Activated effector memory CD4-positive, alpha-beta T cell treated with anti-CD3 and anti-CD28 coated beads, Interleukin-2, amount 50 U/mL, for 16 hours (primary cell): ENCODE data around the gene NKAIN2.

Experiments used
- DNase-seq: peaks from one replicate; pipeline ENCODE4 v3.0.0-alpha.2; 2020

NKAIN2 gene

DNA sequence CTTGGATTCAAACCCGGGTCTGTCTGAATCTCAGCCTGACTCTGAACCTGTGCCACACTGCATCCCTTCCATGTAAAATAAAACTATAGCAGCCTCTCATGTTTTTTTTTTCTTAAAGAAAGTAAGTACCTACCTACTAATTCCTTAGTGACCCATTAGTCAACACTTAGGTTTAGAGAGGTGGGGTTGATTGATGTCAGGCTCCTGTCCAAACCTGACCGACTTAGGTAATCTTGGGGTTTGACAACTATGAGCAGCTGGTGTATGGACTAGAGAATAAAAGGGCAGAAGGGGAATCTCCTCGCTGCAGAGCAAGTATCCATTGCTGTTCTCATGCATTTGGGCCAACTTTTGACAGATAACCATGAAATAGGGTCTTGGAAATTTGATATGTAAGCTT is 6.5 kb downstream of the NKAIN2 start:
- no peak for DNase-seq

DNA sequence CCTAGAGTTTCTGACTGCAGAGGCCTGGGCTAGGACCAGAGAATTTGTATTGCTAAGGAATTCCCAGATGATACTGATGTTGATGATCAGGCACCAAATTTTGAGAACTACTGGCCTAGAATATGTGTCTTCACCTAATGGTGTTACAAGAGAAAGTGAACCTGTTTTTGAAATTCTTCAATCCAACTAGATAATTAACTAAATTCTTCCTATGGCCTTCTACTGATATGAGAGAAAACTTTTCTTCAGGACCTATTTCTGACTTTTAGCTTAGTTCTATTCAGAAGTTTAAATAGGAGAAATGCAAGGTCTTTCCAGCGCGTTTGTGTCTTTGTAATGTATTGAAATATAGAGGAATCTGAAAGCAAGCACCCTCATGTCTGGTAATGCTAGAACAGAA is 7.3 kb downstream of the NKAIN2 start:
- DNase-seq = no peak

DNA sequence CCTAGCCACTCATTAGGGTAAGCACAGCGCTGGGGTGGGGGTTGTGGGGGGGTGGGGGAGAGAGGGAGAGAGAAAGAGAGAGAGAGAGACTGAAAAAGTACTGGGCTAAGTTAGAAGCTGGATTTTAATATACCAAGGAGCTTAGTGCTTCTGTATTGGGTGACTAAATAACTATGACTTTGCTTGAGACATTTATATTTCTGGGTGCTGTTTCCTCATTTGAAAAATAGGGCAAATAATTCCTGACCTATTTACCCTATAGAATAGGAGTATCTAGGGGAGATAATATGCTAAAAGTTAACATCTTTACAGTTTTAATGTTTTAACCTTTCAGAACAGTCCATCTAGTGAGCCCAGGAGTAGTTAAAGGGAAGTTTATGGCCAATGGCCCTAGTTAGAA is 7.7 kb downstream of the NKAIN2 start:
- no peak for DNase-seq

GRCh38 chr6:123812621-123813020 is 9.0 kb downstream of the NKAIN2 start:
- DNase-seq = no peak

GRCh38 chr6:123821112-123821511 is 17.4 kb downstream of the NKAIN2 start:
- DNase-seq = no peak

GRCh38 chr6:123829302-123829953 is 25.8 kb downstream of the NKAIN2 start:
- no peak for DNase-seq

DNA sequence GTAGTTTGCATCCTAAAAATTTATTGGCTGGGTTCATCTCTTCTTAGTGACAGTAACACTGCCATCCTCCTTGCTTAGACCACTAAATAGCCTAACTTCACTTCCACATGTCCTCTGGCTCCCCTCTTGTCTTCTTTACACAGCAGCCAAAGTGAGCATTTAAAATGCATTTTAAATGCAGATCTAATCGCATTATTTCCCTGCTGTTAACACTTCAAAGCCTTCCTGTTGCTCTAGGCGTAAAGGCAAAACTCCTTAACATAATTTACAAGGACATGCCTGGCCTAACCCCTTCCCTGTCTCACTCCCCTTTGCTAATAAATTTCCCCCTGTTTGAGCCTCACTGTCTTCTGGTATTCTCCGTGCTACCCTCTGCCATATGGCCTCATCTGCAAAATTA is 26.5 kb downstream of the NKAIN2 start:
- DNase-seq = no peak

GRCh38 chr6:123838505-123839234 is 35.0 kb downstream of the NKAIN2 start:
- no peak for DNase-seq

- DNase-seq = no peak
Observed at GRCh38 chr6:123841067-123841896, 37.6 kb downstream of the NKAIN2 start.

DNA sequence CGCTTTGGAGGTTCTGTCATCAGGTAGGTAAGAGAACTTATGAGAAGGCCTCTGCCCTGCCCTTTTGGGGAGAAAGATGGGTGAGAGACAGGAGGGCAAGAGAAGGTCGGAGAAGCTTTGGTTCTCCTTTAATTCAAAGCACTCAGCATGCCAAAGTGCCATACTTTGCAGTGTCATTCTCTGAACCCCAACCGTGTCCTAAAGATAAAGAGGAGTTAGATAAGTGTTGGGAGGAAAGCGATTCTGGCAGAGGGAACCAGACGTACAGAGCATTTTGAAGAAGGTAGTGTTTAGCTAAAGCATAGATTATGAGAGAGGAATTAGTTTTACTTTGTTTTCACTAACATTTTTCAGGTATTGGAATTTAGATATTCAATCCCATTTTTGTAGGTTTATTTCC is 40.3 kb downstream of the NKAIN2 start:
- DNase-seq = no peak

- DNase-seq = no peak
Observed at GRCh38 chr6:123848347-123848746, 44.7 kb downstream of the NKAIN2 start.

GRCh38 chr6:123849406-123849805 is 45.7 kb downstream of the NKAIN2 start:
- DNase-seq = no peak

DNA sequence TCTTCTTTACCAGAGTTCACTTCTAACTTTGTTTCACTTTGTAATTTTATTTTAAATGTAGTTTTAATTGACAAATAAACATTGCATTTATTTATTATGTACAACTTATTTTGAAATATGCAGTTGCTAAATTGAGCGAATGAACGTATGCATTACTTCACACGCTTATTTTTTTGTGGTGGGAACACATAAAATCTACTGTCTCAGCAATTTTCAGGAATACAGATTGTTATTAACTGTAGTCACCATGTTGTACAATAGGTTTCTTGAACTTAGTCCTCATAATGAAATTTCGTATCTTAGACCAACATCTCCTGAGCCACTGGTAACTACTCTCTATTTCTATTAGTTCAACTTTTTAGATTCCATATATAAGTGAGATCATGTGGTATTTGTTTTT is 46.9 kb downstream of the NKAIN2 start:
- no peak for DNase-seq

DNA sequence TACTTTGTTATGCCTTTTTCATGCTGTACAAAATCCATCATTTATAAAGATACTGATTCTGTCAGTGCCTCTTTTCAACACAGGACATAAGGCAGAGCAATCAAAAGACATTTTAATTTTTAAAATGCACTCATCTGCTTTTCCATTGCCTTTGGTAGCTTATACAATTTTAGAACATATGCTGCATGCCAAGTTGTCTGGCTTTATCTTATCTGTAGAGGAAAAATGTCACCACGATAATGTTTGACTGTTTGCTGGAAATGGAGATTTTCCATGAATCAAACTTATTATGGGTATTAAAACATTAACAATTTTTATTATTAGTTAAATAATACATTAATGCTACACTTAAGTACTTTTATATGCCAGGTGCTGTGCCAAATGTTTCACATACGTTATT is 50.5 kb downstream of the NKAIN2 start:
- no peak for DNase-seq

- DNase-seq = no peak
Observed at GRCh38 chr6:123855506-123855905, 51.8 kb downstream of the NKAIN2 start.

- no peak for DNase-seq
Observed at GRCh38 chr6:123859291-123859690, 55.6 kb downstream of the NKAIN2 start.

- DNase-seq = no peak
Observed at GRCh38 chr6:123869334-123869733, 65.7 kb downstream of the NKAIN2 start.

DNA sequence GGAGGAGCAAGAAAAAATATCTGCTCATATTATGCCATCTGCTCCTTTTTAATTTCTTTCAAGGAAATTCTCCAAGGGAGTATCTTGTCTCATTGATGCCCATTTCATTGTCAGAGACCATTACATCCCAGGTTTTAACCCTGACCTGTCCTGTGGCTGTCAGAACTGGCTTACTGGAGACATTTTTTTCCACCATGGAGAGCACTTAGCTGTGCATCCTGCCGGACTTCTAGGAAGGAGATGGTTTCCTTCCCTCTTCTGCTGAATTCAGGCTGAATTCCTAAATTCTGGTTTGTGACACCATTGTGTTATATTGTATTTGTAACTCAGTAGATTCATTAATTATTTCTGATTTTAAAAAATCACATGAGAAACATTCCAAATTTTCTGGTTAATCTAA is 70.3 kb downstream of the NKAIN2 start:
- DNase-seq = no peak

GRCh38 chr6:123875784-123876183 is 72.1 kb downstream of the NKAIN2 start:
- DNase-seq = no peak

- DNase-seq = no peak
Observed at GRCh38 chr6:123879749-123880148, 76.1 kb downstream of the NKAIN2 start.

DNA sequence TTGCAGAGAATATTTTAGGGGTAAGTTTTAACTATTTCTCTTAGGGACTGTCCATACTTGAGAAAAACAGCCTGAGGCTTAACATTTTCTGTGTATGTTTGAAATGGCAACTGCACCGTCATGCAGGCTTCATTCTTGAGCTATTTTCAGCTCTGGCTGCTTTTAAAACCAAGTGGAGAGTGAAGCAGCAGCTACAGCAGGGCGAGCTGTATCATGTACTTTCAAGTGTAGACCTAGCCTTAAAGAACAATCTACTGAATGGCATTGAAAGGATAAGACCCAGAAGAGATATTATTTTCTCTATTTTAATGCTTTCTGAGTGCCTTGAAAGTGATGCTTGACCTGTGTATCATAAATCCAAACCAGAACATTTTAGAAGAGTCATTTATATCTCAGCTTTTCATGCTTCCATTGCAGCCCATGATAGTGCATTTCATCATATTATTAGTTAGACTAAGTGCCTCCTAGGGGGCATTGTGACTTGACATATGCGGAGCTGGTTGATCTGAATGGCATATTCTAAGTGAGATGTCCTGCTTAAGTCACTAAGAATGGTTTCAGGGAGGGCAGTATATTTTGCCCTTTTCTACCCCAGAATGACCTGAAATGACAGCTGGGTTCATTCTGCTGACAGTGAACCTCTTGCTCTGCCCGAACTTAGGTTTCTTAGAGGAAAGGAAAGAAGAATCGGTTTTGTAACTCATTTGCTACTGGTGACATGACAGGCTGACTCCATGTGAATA is 85.3 kb downstream of the NKAIN2 start:
- no peak for DNase-seq

GRCh38 chr6:123895346-123895745 is 91.7 kb downstream of the NKAIN2 start:
- no peak for DNase-seq

DNA sequence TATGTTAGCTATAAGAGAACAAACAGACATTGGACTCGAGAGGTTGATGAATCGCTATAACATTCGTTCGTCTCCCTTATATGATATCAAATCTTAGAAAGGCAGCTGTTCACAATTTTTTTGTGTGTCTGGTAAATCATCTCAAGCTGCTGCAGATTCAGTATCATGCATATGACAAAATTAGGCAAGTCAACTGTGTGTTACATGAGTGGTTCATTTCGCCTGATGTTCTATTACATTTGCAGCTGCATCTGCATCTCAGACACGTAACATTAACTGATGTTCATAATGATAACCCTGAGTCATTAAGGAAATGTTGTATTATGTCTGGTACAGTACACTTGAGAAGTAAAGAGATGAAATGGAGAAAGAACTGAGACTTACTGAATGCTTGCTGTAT is 92.1 kb downstream of the NKAIN2 start:
- DNase-seq = no peak
